Lower lobe of right lung (tissue), 2 donors: ENCODE measurements around the gene CRYGN. TPM values are rescaled to one million over a fixed set of nuclear protein-coding genes. Genes with fewer than 3 reads are reported as not detected.
A peak's percentile ranks its signal among the peaks of the same experiment; 100 is the strongest.

Experiments
- ATAC-seq, 2 donors: fragments of 200-7000 bp; cut with Tn5 transposase; one replicate each; pipeline ENCODE4 v1.9.1; 2020 to 2022; ENCODE audit warnings: mild to moderate bottlenecking in 2 of 2, moderate library complexity in 2 of 2
- DNase-seq: peaks from one replicate; pipeline ENCODE4 v3.0.0-alpha.2; 2020
- H3K27ac ChIP-seq: fragments of 200-600 bp; one replicate; pipeline ENCODE4 v1.8.0; 2022
- H3K27me3 ChIP-seq: fragments of 200-600 bp; one replicate; pipeline ENCODE4 v1.8.0; 2022; ENCODE audit warnings: low read depth
- H3K36me3 ChIP-seq: fragments of 200-600 bp; one replicate; pipeline ENCODE4 v1.8.0; 2022; ENCODE audit warnings: mild to moderate bottlenecking
- H3K4me1 ChIP-seq: fragments of 200-600 bp; one replicate; pipeline ENCODE4 v1.8.0; 2022
- H3K4me3 ChIP-seq: fragments of 200-600 bp; one replicate; pipeline ENCODE4 v1.8.0; 2022; ENCODE audit warnings: mild to moderate bottlenecking
- H3K9me3 ChIP-seq: fragments of 200-600 bp; one replicate; pipeline ENCODE4 v1.8.0; 2022
- intact Hi-C: fragments of 100-400 bp; cut with DNase I; formaldehyde crosslinking; loops from one replicate; pipeline ENCODE4 v1.11.0; 2022
- total RNA-seq: library from RNA; stranded (reverse); fragmentation: NEBNext Ultra II Directional; extraction: Animal tissue kit (Norgen Biotek cat#: 25700); gene quantifications from one replicate; pipeline ENCODE4 v1.2.1, GENCODE V29; 2021
- TF ChIP-seq, protein P1 (sequence below): fragments of 200-600 bp; IDR thresholded peaks from one replicate; pipeline ENCODE4 v1.8.0; 2022; ENCODE audit warnings: antibody characterized with exemption, mild to moderate bottlenecking
- donor health status: DM: no; HTN: yes; CAD: no; lungs with severe emphysema.

The CRYGN gene
- total RNA-seq, 1 donor from 2014 or later: not detected

DNA sequence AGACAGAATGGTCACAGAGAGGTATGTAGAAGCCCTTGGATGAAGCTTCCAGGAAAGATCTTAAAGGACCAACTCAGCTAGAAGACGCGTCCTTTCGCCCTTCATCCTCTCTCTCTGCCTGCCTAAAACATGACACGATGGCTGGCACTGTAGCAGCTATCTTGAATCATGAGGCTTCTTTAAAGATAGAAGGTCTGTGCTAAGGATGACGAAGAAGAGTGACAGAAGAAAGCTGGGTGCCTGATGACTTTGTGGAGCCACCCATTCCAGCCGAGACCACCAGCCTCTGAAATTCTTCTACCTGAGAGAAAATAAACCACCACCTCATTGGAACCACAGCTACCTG is 55.6 kb downstream of the CRYGN start:
- no peaks in the 10 kb centered on the region for H3K36me3 ChIP-seq
- H3K4me3 ChIP-seq: no peak overlapping the region
- no peak for ATAC-seq
- DNase-seq: no peak
- H3K4me1 ChIP-seq: peaks cover 20% of the 10 kb centered on the region
- TF ChIP-seq, protein P1, sequence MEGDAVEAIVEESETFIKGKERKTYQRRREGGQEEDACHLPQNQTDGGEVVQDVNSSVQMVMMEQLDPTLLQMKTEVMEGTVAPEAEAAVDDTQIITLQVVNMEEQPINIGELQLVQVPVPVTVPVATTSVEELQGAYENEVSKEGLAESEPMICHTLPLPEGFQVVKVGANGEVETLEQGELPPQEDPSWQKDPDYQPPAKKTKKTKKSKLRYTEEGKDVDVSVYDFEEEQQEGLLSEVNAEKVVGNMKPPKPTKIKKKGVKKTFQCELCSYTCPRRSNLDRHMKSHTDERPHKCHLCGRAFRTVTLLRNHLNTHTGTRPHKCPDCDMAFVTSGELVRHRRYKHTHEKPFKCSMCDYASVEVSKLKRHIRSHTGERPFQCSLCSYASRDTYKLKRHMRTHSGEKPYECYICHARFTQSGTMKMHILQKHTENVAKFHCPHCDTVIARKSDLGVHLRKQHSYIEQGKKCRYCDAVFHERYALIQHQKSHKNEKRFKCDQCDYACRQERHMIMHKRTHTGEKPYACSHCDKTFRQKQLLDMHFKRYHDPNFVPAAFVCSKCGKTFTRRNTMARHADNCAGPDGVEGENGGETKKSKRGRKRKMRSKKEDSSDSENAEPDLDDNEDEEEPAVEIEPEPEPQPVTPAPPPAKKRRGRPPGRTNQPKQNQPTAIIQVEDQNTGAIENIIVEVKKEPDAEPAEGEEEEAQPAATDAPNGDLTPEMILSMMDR: no peak
- H3K9me3 ChIP-seq: no peaks in the 10 kb centered on the region
- intact Hi-C loops: no loop called here
- no peak overlapping the region for H3K27ac ChIP-seq
- peaks cover 30% of the 10 kb centered on the region for H3K27me3 ChIP-seq

DNA sequence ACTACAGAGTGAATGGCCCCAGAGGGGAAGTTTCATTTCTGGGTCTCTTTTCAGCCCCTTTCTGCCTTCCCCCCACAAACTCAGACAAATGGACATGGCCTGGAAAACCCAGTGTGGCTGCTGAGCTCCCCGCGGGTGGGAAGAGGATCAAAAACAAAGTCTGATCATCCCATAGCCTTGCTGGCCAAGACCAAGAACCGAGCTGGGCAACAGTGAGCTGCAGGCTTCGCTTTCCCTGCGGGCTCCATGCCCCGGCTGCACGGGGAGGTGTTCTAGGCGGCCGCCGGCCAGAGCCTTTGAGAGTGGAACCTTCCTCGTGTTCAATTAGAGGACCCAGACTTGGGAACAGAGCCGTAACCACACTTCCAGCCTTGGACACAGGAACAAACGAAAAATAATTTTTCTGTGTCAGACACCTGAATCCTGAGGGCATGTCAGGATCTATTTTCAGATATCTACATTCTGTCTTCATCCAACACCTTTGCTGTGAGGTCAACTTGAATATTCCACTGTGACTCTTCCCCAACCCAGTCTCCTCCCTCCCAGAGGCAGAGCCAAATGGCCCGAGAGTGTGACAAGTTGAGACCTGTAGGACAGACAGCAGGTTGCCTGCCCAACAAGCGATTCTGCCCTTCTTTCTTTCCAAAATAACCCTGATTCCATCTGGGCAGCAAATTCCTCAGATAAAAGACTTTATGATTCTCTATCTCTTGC is 56.1 kb downstream of the CRYGN start:
- DNase-seq (no peak), ATAC-seq (no peak)
- H3K4me1 ChIP-seq: peaks cover 20% of the 10 kb centered on the region
- H3K27me3 ChIP-seq: peaks cover 30% of the 10 kb centered on the region
- peaks cover 2% of the 10 kb centered on the region for H3K36me3 ChIP-seq
- no peaks in the 10 kb centered on the region for H3K9me3 ChIP-seq
- TF ChIP-seq, protein P1: no peak
- no peak overlapping the region for H3K27ac ChIP-seq
- intact Hi-C loops: no loop called here
- no peak overlapping the region for H3K4me3 ChIP-seq

DNA sequence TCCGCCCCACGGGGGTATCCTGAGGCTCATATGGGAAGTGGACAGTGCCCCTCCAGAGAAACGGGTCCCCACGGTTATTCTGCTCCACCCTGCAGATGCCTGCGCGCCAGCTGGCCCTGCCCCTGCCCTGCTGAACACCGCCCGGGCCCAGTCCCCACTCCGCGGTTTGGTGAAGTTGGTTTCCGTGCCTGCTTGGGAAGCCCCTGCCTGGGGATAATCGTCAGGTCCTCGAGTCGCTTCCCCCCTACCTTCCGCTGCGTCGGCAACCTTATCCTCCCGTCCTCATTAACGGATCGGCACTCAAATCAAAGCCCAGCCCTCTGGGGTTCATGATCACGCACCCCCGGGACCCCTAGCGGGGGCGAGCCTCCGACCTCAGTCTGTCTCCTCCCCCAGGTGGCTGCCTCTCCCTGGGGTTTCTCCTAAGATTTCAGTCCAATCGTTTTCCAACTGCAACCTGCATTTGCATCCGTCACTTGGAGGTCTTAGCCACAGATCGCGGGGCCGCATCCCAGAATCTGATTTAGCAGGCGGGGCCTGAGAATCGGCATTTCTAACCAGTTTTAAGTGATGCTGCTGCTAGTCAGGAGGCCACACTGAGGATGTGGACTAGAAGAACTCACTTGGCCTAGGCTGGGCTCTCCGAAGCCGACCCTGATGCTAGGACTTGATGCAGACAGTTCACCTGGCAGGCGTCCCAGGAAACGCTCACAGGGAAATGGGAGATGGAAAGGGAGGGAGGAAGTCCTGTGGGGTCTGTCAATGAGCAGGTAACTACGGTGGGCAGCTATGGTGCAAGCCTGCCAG is 57.7 kb downstream of the CRYGN start:
- H3K27me3 ChIP-seq: peaks cover 30% of the 10 kb centered on the region
- peaks cover 17% of the 10 kb centered on the region for H3K36me3 ChIP-seq
- DNase-seq (no peak), ATAC-seq (peak in 1 of 2 donors; percentile 4)
- no peaks in the 10 kb centered on the region for H3K9me3 ChIP-seq
- H3K4me1 ChIP-seq: peaks cover 20% of the 10 kb centered on the region
- peak overlapping the region; percentile 41 for H3K4me3 ChIP-seq
- no peak overlapping the region for H3K27ac ChIP-seq
- TF ChIP-seq, protein P1: no peak
- intact Hi-C loops: no loop called here

DNA sequence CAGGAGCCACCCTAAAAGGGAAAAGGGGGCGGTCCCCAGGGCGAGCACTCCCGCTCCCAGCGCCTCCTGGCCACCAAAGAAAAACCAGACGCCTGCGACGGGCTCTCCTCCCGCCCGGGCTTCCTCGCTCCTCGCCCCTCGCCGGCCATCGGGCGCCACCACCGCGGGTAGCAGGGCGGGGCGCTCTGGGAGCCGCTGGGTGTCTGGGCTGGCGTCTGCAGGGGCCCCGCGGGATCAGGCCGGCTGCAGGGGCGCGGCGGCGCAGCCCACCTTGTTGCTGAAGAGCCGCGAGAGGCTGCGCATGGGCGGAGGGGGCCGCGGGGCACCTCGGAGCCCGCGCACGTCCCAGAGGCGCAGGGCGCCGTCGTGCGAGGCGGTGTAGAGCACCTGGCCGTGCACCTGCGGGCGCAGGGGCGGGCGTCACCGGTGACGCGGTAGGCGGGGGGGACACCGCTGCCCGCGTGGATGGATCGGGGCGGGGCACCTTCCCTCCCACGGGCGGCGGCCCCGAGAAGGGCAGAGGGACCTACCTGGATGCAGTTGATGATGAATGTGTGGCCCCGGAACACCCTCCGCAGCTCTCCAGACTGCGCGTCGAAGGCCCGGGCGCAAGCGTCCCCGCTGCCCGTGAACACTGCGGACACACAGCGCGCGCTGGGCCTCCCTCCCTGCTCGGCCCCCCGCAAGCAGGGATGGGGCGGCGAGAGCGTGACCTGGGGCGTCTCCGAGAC is 58.4 kb downstream of the CRYGN start:
- TF ChIP-seq, protein P1: no peak
- Histone ChIP-seq H3K36me3 (peaks cover 24% of the 10 kb centered on the region), H3K9me3 (no peaks in the 10 kb centered on the region), H3K4me3 (peak overlapping the region; percentile 41), H3K4me1 (peaks cover 18% of the 10 kb centered on the region), H3K27me3 (peaks cover 30% of the 10 kb centered on the region), H3K27ac (no peak overlapping the region)
- ATAC-seq: peak; percentile 45 to 59
- intact Hi-C loops: no loop called here
- no peak for DNase-seq

DNA sequence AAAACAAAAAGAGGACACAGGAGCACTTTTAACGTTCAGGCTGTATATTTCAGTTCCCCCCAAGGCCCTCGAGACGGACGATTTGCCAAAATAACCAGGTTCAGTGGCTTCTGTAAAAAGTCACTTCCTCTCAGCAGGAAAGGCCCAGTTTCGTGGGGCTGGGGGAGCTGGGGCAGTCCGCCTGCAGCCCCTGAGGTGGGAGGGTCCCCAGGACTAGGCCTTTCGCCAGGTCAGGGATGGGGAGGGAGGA is 58.9 kb downstream of the CRYGN start:
- TF ChIP-seq, protein P1: no peak
- Histone ChIP-seq H3K4me3 (peak overlapping the region; percentile 41), H3K27ac (no peak overlapping the region), H3K27me3 (peaks cover 27% of the 10 kb centered on the region), H3K36me3 (peaks cover 29% of the 10 kb centered on the region), H3K4me1 (peaks cover 15% of the 10 kb centered on the region), H3K9me3 (no peaks in the 10 kb centered on the region)
- ATAC-seq (no peak), DNase-seq (no peak)
- intact Hi-C loops: no loop called here
